NCI-H146 (cell line): ENCODE measurements around the gene NRXN3.
"Not testable (repeated sequence)": the region's sequence is repeated elsewhere in the genome, so short reads cannot be mapped to it uniquely, and the experiment has no call there.

Experiments
- DNase-seq: peaks from one replicate; lab custom pipeline; 2025; lab: John Stamatoyannopoulos, UW

Gene NRXN3

DNA sequence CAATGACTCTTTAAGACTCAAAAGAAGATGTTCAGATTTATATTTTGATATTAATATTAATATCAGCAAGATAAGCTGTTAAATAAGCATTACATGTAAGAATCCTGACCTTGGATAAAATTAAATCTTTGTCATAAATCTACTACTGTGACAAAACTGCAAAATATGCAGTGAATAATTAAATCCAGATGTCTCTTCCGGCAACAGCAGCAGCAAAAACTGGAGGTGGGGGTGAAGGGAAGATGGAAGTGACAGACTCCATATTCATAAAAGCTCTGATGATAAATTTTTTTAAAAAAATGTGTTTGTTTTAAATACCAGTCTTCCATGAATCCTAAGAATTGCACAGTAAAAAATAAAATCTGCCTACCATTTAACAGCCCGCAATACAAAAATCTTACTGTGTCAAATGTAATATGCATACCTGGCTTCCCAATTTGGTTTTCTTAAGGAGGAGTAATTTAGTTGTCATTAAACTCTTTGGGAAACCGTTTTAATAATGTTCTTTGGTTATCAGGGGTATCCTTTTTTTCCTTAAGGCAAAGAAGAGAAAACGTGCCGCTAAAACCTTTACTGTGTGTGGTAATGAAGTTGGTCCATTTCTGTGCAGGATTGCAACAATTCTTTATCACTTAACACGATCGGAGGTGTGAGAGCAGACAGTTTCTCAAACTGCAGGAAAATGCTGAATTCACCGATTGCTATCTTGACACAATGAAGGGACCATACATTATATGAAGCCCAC is 1562.9 kb downstream of the NRXN3 start:
- DNase-seq: no peak

DNA sequence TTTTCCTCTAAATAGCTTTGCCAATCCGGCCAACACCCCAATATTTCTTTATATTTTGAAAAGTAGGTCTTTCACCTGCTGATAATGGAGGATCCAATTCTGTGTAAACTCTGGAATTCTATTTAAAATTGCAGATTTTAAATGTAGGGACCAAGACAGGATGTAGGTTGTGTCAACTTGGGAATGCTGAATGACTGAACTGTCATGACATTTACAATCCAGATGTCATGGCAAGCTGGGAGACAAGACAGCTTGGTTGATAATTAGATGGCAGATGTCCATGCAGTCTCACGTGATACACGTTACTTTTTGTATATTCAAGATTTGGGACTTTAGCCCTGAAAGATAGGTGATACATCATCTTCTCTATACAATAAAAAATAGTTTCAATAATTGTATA is 1564.0 kb downstream of the NRXN3 start:
- DNase-seq: no peak

GRCh38 chr14:79734656-79735055 is 1564.5 kb downstream of the NRXN3 start:
- DNase-seq: no peak

- DNase-seq: no peak
Observed at GRCh38 chr14:79735121-79735520, 1564.9 kb downstream of the NRXN3 start.

GRCh38 chr14:79740066-79740601 is 1570.0 kb downstream of the NRXN3 start:
- DNase-seq: no peak

- DNase-seq: no peak
Observed at GRCh38 chr14:79742142-79742541, 1572.0 kb downstream of the NRXN3 start.

DNA sequence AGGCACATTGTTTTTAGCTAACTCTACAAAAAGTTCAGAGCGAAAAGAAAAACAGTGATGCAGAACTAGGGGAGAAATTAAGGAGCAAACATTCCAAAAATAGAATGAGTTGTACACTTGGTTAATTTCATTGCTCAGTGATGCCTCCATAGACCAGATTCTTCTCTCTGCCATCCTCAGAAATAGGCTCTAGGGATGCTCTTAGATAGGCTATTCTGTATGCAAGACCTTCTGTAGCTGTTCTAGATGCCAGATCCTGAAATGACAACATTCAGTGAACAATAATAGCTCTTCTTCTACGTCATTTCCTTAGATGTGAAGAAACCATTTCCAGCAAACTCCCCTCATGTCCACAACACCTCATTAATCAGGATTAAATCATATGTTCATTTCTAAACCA is 1574.9 kb downstream of the NRXN3 start:
- DNase-seq: no peak

DNA sequence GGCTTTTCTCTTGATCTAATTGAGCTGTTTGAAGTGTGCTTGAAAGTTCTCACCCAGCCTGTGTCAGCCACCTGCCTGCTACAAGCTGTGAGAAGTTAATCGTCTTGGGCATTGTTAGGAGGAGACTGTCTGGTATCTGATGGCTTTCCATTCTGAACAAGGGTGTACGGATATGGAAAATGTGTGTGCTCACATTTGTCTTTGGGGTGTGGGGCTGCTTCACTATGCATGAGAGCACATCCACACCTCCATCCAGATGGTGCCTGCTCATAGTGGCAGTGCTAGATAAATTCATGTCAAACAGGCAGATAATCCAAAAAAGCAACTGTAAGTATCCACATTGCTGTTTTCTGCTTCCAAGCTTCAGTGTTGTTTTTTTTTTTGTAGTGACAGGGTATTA is 1578.9 kb downstream of the NRXN3 start:
- DNase-seq: no peak

- no peak for DNase-seq
Observed at GRCh38 chr14:79758985-79759384, 1588.8 kb downstream of the NRXN3 start.

- DNase-seq: peak; percentile 59
Observed at GRCh38 chr14:79764323-79764722, 1594.2 kb downstream of the NRXN3 start.

DNA sequence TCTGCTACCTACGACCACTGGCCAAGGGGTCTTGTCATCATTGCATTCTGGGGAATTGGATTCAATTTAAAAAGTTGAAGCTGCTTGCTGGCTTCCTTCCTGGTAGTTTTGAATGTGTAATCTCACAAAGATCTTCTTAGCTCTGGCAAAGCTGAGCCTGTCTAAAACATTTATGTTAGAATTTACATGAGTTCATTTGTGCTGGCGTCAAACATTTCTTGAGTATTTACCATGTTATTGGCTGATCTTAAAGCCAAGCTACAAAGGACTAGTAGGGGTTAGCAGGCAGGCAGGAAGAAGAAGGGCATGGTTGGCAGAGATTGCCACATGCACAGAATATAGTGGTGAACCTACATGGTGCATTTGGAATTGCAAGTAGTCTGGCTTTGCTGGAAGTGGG is 1596.3 kb downstream of the NRXN3 start:
- DNase-seq: no peak

DNA sequence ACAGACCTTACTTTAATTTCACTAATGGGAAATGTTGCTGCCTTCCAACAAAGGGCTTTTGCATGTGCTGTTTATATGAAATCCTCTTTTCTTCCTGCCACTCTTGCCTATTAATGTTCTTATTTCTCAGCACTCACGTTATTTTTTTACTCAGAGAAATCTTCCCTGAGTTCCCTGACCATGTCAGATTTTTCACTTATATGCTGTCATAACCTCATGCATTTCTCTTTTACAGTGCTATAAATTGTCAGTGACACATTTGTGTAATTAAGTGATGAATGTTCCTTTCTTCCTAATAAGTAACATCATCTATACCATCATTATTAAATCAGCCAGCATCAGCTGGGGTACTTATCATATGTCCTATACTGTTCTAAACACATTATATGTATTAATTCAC is 1597.1 kb downstream of the NRXN3 start:
- DNase-seq: no peak

- not testable (repeated sequence) for DNase-seq
Observed at GRCh38 chr14:79767721-79768120, 1597.5 kb downstream of the NRXN3 start.

DNA sequence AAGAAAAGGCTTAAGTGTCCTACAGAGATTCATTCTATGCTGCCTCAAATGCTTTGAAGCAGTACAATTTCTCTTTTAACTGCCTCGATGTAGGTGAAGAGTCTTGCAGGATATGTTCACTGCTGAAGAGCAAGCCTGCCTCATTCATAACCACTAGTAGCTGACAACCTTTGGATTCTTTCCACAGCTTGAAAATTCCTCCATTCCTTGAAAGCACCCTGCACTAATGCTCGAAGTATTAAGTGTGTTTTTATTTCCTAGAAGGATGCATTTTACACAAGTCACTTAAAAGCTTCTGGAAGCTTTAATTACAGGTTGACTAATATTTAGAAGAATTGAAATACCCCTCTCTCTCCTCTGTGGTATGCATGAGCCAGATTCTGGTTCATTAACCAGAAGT is 1611.7 kb downstream of the NRXN3 start:
- no peak for DNase-seq

GRCh38 chr14:79783041-79783440 is 1612.9 kb downstream of the NRXN3 start:
- DNase-seq: no peak

DNA sequence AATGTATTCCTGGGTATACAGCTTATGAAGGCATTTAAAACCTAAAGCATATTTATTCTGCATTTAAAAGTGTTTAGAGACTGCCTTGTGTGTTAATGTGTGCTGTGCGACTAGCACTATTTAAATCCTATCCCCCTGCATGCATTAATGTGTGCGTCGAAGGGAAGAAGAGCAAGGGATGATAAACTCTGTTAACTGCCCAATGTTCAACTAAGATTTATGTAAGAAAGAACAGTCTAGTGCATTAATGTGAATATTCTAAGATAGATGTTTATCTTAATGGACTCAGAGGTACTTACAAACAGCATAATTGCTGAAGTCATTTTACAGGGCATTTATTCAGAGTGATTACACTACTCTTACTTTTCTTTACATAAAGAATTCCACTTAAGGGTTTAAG is 1616.3 kb downstream of the NRXN3 start:
- no peak for DNase-seq

GRCh38 chr14:79788346-79788745 is 1618.2 kb downstream of the NRXN3 start:
- DNase-seq: no peak

DNA sequence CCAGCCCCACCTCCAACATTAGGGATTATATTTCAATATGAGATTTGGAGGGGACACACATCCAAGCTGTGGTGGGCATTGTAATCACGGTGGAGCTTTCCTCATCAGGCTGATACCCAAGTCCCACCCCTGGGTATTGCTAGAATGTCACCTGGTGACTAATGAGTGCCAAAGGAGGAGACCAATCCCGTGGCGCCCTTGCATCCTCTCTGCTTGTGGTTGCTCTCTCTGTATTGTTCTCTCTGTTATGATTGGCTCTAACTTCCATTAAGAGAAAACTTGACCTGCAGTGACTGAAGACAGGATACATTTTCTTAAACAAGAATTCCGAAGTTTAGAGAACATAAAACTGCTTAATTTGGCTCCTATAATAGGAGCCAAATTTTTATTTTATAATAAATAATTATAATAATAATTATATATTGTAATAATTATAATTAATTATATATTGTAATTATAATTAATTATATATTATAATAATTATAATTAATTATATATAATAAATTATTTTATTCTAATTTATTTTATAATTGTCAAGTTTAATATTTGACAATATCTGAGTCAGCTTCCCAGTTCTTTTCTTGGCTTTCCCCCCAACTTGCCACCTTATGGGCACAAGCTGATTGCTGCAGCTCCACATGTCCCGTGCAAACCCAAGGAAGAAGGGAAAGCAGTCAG is 1621.0 kb downstream of the NRXN3 start:
- no peak for DNase-seq

GRCh38 chr14:79802093-79802492 is 1631.9 kb downstream of the NRXN3 start:
- DNase-seq: no peak

GRCh38 chr14:79805636-79806035 is 1635.5 kb downstream of the NRXN3 start:
- DNase-seq: no peak

GRCh38 chr14:79809849-79810612 is 1639.9 kb downstream of the NRXN3 start:
- DNase-seq: no peak

DNA sequence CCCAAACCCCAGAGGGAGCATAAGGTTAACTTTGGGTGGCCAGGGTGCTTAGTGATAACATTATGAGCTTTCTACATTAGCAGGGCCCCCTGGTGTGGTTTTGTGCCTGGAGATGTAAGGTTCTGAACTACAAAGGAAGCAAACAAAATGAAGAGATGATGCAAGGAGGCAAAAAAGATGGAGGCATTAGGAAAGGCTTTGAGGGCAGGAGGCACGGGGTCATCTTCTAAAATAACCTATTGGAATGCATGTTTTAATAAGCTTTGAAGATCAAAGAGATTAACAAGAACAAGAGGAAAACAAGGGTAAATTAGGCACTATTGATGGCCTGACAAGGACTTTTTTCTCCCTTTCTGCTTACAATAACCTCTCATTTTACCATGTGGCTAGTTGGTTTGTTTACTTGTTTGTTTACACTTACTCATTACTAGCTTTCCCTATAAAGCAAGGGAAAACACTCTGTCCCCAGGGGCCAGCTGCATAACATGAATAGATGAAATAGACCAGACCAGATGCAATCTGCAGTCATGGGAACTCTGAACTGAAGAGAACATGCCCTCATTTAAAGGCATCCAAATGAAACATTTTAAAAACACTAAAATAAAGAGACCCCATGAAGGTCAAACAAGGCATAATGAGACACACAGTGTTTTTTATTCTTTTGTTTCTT is 1650.8 kb downstream of the NRXN3 start:
- DNase-seq: no peak
